ENCODE data around the gene HOXA5.

HOXA5 gene

DNA sequence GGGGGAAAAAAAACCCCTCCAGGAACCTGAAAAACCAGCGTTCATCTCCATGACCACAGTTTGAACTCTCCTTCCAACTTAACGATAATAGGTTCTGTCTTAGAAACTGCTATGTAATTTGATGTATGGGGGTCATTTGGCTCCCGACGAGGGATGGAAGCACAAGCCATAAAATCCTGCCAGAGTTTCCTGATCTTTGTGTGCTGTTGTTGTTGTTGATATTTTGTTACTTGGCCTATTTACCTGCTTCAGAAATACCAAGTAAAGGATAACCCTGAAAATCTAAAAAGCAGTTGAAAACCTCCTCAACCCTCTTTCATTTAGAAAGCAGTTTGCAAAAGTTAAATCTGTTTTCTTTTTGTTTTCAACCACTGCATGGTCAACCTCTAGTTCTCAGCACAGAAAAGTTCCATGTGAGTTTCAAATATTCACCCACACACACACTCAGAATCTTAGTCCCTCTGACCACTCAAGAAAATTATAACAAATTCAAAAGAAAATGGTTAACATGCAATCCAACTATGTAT lies 31.7 kb downstream of the HOXA5 start:
- H3K4me1 ChIP-seq (ENCODE audit: control insufficient read depth, insufficient read depth, low read length), result peaks cover 45% of the 10 kb centered on the region
- peak overlapping the region; percentile 65 to 66 for H3K9ac ChIP-seq (ENCODE audit: low read length in 2 of 2)
- H3K27ac ChIP-seq (ENCODE audit: low read length), result peak overlapping the region; percentile 97
- no peaks in the 10 kb centered on the region for H3K9me3 ChIP-seq (ENCODE audit: control insufficient read depth in 2 of 2, low read length in 2 of 2)
- H3K27me3 ChIP-seq (ENCODE audit: control insufficient read depth in 1 of 2, insufficient read depth in 2 of 2, low read length in 2 of 2), result no peaks in the 10 kb centered on the region
- H3K4me3 ChIP-seq (ENCODE audit: low read length in 2 of 2), result peak overlapping the region; percentile 74 to 90
- H3K36me3 ChIP-seq (ENCODE audit: control insufficient read depth in 2 of 2, insufficient read depth in 2 of 2, low read length in 2 of 2), result no peaks in the 10 kb centered on the region

DNA sequence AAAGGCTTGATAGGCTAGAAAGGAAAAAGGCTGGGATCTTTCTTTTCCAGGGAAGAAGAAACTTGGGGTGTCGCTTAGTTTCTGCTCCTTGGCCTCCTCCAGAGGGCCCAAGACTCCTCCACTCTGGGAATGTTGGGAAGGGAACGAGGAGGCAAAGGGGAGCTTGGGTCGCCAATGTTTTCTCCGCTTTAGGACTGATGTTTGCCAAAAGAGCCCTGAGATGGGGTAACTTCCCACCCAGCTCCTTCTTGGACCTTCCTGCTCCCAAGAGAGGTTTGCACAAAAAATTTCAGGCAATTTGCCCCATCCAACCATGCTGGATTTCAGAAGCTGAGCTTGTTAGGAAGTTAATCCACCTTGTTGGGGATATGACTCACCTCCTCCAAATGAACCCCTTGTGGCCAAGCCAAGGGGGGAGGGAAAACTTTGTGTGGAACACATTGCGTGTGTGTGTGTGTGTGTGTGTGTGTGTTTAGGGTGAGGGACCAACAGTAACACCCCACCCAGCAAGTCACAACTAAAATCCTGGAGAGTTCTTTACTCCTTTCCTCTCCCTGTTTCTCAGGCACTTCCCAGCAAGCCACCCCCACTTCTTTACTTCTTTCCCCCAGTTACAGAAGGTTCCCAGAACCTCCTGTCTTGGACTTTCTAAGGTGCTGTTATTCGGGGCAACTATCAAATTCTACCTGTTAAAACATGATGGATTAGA lies 32.3 kb downstream of the HOXA5 start:
- Histone ChIP-seq H3K4me3 (ENCODE audit: low read length in 2 of 2) (peak overlapping the region; percentile 58 to 90), H3K9me3 (ENCODE audit: control insufficient read depth in 2 of 2, low read length in 2 of 2) (no peaks in the 10 kb centered on the region), H3K27ac (ENCODE audit: low read length) (peak overlapping the region; percentile 97), H3K9ac (ENCODE audit: low read length in 2 of 2) (peak overlapping the region; percentile 42 to 66), H3K27me3 (ENCODE audit: control insufficient read depth in 1 of 2, insufficient read depth in 2 of 2, low read length in 2 of 2) (no peaks in the 10 kb centered on the region), H3K4me1 (ENCODE audit: control insufficient read depth, insufficient read depth, low read length) (peaks cover 49% of the 10 kb centered on the region), H3K36me3 (ENCODE audit: control insufficient read depth in 2 of 2, insufficient read depth in 2 of 2, low read length in 2 of 2) (no peaks in the 10 kb centered on the region)

DNA sequence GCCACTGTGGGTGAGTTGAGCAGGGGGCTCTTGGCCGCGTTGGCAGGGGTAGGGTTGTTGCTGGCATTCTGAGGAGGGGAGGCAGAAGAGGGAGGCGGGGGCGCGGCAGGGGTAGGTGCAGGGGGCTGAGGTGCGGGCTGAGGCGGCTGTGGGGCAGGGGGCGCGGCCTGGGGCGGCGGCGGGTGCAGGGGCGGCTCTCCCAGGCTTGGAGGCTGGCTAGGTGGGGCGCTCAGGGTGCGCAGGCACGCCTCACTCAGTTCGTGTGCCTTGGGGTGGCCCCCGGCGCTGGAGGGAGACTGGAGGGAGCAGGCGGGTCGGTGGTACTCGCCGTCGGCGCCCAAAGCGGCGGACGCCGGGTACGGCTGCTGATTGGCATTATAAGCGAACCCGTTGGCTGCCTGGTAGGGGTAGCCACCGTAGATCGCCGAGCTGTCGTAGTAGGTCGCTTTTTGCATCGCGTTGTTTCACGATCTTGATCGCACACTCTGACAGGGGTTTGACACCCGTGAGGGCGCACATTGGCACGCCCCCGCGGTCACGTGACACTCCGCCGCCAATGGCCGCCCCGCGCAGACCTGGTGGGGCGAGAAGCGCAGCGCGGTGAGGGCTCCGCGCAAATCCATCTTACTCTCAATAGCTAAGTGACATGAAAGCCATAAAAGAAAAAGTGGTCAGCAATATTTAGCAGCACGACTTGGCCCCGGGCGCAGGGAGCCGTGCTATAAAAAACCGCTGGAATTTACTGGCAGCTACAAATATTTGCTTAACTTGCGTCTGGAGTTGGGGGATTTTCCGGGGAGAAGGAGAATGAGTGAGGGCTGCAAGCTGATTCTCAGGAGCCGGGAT lies 33.1 kb downstream of the HOXA5 start:
- Histone ChIP-seq H3K9me3 (ENCODE audit: control insufficient read depth in 2 of 2, low read length in 2 of 2) (no peaks in the 10 kb centered on the region), H3K4me1 (ENCODE audit: control insufficient read depth, insufficient read depth, low read length) (peaks cover 53% of the 10 kb centered on the region), H3K36me3 (ENCODE audit: control insufficient read depth in 2 of 2, insufficient read depth in 2 of 2, low read length in 2 of 2) (no peaks in the 10 kb centered on the region), H3K27ac (ENCODE audit: low read length) (peak overlapping the region; percentile 97), H3K4me3 (ENCODE audit: low read length in 2 of 2) (peak overlapping the region; percentile 58 to 96), H3K27me3 (ENCODE audit: control insufficient read depth in 1 of 2, insufficient read depth in 2 of 2, low read length in 2 of 2) (no peaks in the 10 kb centered on the region), H3K9ac (ENCODE audit: low read length in 2 of 2) (peak overlapping the region; percentile 42 to 66)

DNA sequence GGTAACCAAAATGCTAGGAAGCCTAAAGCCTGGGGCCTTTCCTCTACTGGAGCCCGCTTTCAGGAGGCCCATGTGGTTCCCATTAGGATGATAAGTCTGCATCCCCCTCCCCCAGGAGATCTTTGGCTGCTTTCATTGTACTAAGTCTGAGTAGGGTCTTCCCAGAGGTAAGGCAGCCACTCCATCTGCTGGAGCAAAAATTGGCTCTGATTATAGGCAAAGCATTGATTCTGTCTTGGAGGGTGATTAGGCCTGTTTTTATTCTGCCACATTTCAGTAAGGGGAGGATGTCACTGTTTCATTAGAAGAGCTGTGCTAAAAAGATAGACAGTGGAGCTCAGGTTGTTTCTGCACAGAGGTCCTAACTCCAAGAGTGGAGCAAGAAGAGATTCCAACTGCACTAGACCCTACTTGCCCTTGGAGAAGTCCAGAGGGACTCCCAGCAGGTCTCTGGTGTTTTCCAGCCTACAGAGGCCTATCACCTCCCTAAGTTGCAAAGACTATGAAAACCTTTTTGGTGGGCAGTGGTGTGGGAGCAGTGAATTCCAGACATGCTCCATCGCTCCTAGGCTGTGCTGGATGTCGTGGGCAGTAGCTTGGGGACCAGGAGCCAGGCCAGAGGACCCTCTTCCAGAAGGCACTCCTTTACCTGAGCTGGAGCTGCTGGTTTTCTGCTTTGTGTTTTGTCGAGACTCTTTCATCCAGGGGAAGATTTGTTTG lies 33.9 kb downstream of the HOXA5 start:
- Histone ChIP-seq H3K27ac (ENCODE audit: low read length) (peak overlapping the region; percentile 97), H3K27me3 (ENCODE audit: control insufficient read depth in 1 of 2, insufficient read depth in 2 of 2, low read length in 2 of 2) (no peaks in the 10 kb centered on the region), H3K9ac (ENCODE audit: low read length in 2 of 2) (peak overlapping the region; percentile 29 to 42), H3K4me1 (ENCODE audit: control insufficient read depth, insufficient read depth, low read length) (peaks cover 59% of the 10 kb centered on the region), H3K4me3 (ENCODE audit: low read length in 2 of 2) (peak overlapping the region; percentile 58 to 96), H3K9me3 (ENCODE audit: control insufficient read depth in 2 of 2, low read length in 2 of 2) (no peaks in the 10 kb centered on the region), H3K36me3 (ENCODE audit: control insufficient read depth in 2 of 2, insufficient read depth in 2 of 2, low read length in 2 of 2) (no peaks in the 10 kb centered on the region)

DNA sequence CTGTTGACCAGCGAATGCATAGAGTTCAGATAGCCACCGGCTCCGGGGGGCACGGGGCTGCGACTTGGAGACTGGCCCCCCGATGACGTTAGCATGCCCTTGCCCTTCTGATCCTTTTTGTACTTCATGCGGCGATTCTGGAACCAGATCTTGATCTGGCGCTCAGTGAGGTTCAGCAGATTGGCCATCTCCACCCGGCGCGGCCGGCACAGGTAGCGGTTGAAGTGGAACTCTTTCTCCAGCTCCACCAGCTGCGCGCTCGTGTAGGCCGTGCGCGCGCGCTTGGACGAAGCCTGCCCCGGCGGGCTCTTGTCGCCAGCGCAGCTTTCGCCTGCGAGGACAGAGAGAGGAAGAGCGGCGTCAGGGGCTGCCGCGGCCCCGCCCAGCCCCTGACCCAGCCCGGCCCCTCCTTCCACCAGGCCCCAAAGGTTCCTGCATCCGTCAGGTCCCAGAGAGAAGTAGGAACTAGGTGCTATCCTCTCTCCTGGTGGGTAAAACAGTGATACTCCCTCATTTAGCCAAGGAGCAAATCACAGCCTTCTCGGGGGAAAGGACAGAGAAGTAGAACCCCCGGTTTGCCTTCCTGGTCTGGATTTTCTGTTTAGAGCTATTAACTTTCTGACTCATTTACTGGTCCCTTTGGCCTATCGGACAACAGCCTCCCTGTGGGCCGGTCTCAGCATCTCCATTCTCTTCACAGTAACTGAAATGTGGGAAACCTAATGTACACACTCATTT lies 34.9 kb downstream of the HOXA5 start:
- Histone ChIP-seq H3K9me3 (ENCODE audit: control insufficient read depth in 2 of 2, low read length in 2 of 2) (no peaks in the 10 kb centered on the region), H3K4me3 (ENCODE audit: low read length in 2 of 2) (peak overlapping the region; percentile 56 to 96), H3K27me3 (ENCODE audit: control insufficient read depth in 1 of 2, insufficient read depth in 2 of 2, low read length in 2 of 2) (no peaks in the 10 kb centered on the region), H3K36me3 (ENCODE audit: control insufficient read depth in 2 of 2, insufficient read depth in 2 of 2, low read length in 2 of 2) (no peaks in the 10 kb centered on the region), H3K4me1 (ENCODE audit: control insufficient read depth, insufficient read depth, low read length) (peaks cover 66% of the 10 kb centered on the region), H3K9ac (ENCODE audit: low read length in 2 of 2) (peak overlapping the region; percentile 86 to 92), H3K27ac (ENCODE audit: low read length) (peak overlapping the region; percentile 97)

DNA sequence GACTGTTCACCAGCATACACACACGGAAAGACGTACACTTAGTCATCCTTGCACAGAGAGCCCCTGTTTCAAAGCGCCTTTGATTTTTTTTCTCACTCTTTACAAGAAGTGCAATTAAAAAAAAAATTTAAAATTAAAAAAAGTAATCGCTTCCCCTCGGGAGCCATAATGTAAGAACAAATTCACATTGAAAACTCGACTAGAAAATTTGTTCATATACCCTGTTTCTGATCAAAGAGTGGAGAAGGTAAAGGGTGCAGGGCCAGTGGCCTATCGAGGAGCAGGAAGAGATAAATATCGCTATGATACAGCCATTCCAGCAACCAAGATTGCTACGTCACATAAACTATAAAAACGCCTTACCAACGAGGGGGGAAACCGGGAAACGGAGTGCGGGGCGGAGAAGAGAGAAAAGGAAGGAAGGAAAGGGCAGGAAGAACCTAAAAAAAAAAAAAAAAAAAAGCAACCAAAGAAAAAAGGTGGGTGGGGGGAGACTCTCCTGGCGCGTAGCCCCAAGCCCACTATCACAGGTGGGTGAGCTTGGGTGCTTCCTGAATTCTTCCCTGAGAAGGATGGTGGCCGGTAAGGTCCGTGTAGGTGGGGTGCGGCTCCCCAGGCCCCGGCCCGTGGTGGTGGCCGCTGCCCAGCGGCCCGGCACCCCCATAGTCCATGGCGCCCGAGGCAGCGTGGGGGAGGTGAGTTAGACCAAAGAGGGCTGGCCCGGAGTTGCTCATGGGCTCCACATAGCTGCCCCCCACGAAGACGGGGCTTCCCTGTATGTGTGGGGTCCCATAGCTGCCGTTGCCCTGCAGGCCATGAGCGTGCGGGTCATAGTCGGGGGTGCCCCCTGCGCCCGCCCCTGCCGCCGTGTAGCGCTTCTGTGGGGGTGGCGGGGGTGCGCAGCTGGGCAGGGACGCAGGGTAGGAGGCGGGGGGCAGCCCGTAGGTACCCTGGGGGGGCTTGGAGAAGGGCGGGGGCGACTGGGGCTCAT lies 35.8 kb downstream of the HOXA5 start:
- peaks cover 65% of the 10 kb centered on the region for H3K4me1 ChIP-seq (ENCODE audit: control insufficient read depth, insufficient read depth, low read length)
- H3K27me3 ChIP-seq (ENCODE audit: control insufficient read depth in 1 of 2, insufficient read depth in 2 of 2, low read length in 2 of 2), result no peaks in the 10 kb centered on the region
- peak overlapping the region; percentile 56 to 96 for H3K4me3 ChIP-seq (ENCODE audit: low read length in 2 of 2)

DNA sequence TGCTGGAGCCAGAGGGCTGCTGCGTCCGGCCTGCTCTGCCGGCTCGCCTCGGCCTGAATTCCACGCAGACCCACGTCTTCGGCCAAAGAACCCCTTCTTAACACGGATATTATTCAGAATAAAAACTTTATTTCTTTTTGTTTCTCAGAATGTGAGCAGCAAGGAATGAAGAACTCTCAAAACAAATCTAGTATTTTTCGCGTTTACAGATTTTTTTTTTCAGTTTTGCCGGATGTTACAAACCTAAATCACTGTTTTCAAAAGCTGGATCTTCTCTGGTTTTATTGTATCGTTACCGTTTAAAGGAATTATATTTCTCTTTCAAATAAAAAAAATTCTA lies 36.6 kb downstream of the HOXA5 start:
- Histone ChIP-seq H3K27ac (ENCODE audit: low read length) (peak overlapping the region; percentile 97), H3K27me3 (ENCODE audit: control insufficient read depth in 1 of 2, insufficient read depth in 2 of 2, low read length in 2 of 2) (no peaks in the 10 kb centered on the region), H3K9ac (ENCODE audit: low read length in 2 of 2) (peak overlapping the region; percentile 90 to 92), H3K4me3 (ENCODE audit: low read length in 2 of 2) (peak overlapping the region; percentile 96 to 97), H3K36me3 (ENCODE audit: control insufficient read depth in 2 of 2, insufficient read depth in 2 of 2, low read length in 2 of 2) (no peaks in the 10 kb centered on the region), H3K4me1 (ENCODE audit: control insufficient read depth, insufficient read depth, low read length) (peaks cover 65% of the 10 kb centered on the region), H3K9me3 (ENCODE audit: control insufficient read depth in 2 of 2, low read length in 2 of 2) (no peaks in the 10 kb centered on the region)

More for the DNA sequence above, 35.8 kb downstream of the HOXA5 start:
- peak overlapping the region; percentile 86 to 92 for H3K9ac ChIP-seq (ENCODE audit: low read length in 2 of 2)
- no peaks in the 10 kb centered on the region for H3K9me3 ChIP-seq (ENCODE audit: control insufficient read depth in 2 of 2, low read length in 2 of 2)
- peak overlapping the region; percentile 97 for H3K27ac ChIP-seq (ENCODE audit: low read length)
- no peaks in the 10 kb centered on the region for H3K36me3 ChIP-seq (ENCODE audit: control insufficient read depth in 2 of 2, insufficient read depth in 2 of 2, low read length in 2 of 2)

DNA sequence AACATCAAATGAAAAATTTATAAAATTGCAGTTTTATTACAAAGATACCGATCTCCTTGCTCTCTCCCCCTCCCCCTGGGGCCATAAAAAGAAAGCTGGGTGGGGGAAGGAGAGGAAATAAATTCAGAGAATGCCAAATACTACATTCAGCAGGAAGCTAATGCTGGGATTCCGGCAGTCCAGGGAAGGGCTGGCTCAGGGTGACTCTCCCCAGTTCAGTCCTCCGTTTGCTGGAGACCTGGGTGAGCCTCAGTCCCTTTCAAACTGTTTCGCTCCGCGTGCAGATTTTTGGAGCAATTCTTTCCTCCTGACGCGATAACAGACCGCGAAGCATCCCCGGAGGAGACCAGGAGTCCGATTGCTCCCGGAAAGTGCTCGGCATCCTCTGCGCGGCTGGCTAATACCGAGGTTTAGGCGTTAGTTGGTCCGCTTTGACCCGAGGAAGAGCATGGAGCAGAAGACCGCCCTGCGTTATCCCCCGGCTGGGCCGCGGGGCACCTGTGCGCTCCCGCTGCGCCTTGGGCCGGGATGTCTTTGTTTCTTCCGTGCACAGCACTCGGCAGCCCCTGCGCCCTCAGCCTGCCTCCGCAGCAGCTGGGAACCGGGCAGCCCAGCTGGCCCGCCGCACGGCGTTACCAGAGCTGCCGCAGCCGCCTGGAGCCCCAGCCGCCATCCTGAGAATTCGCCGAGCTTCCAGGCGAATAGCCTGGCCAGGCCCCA lies 37.1 kb downstream of the HOXA5 start:
- H3K4me1 ChIP-seq (ENCODE audit: control insufficient read depth, insufficient read depth, low read length), result peaks cover 61% of the 10 kb centered on the region
- H3K27ac ChIP-seq (ENCODE audit: low read length), result peak overlapping the region; percentile 97
- H3K27me3 ChIP-seq (ENCODE audit: control insufficient read depth in 1 of 2, insufficient read depth in 2 of 2, low read length in 2 of 2), result no peaks in the 10 kb centered on the region
- H3K36me3 ChIP-seq (ENCODE audit: control insufficient read depth in 2 of 2, insufficient read depth in 2 of 2, low read length in 2 of 2), result no peaks in the 10 kb centered on the region
- peak overlapping the region; percentile 96 to 97 for H3K4me3 ChIP-seq (ENCODE audit: low read length in 2 of 2)
- peak overlapping the region; percentile 90 to 92 for H3K9ac ChIP-seq (ENCODE audit: low read length in 2 of 2)
- no peaks in the 10 kb centered on the region for H3K9me3 ChIP-seq (ENCODE audit: control insufficient read depth in 2 of 2, low read length in 2 of 2)

All from stomach smooth muscle (tissue), 2 donors.